Ishikawa (cell line): ENCODE results near the gene ELAVL1.

Experiments used
- CEBPB ChIP-seq: IDR thresholded peaks from 2 replicates; pipeline ENCODE4 v1.6.1; 2012
- CREB1 ChIP-seq: IDR thresholded peaks from 2 replicates; pipeline ENCODE4 v1.6.1; 2012; ENCODE audit warnings: low read depth
- EGR1 ChIP-seq: IDR thresholded peaks from 2 replicates; pipeline ENCODE4 v1.6.1; 2012
- EP300 ChIP-seq: IDR thresholded peaks from 2 replicates; pipeline ENCODE4 v1.6.1; 2012; ENCODE audit warnings: borderline replicate concordance
- FOXM1 ChIP-seq: IDR thresholded peaks from 2 replicates; pipeline ENCODE4 v1.6.1; 2012; ENCODE audit warnings: low read depth, borderline replicate concordance
- NFIC ChIP-seq: IDR thresholded peaks from 2 replicates; pipeline ENCODE4 v1.6.1; 2012
- RAD21 ChIP-seq: IDR thresholded peaks from 2 replicates; pipeline ENCODE4 v1.6.1; 2012; ENCODE audit warnings: low read depth
- TAF1 ChIP-seq: IDR thresholded peaks from 2 replicates; pipeline ENCODE4 v1.6.1; 2012; ENCODE audit warnings: low read depth, mild to moderate bottlenecking
- TCF12 ChIP-seq: IDR thresholded peaks from 2 replicates; pipeline ENCODE4 v1.6.1; 2012; ENCODE audit warnings: low read depth
- TEAD4 ChIP-seq: IDR thresholded peaks from 2 replicates; pipeline ENCODE4 v1.6.1; 2012
- YY1 ChIP-seq: IDR thresholded peaks from 2 replicates; pipeline ENCODE4 v1.6.1; 2012; ENCODE audit warnings: low read depth
- ZBTB7A ChIP-seq: IDR thresholded peaks from 2 replicates; pipeline ENCODE4 v1.6.1; 2012; ENCODE audit warnings: low read depth
- TF ChIP-seq, protein P1 (sequence below): IDR thresholded peaks from 2 replicates; pipeline ENCODE4 v1.6.1; 2012
- TF ChIP-seq, protein P2 (sequence below): IDR thresholded peaks from 2 replicates; pipeline ENCODE4 v1.6.1; 2012
- TF ChIP-seq, protein P3 (sequence below): IDR thresholded peaks from 2 replicates; pipeline ENCODE4 v1.6.1; 2012; ENCODE audit warnings: low read depth, mild to moderate bottlenecking

The ELAVL1 gene

DNA sequence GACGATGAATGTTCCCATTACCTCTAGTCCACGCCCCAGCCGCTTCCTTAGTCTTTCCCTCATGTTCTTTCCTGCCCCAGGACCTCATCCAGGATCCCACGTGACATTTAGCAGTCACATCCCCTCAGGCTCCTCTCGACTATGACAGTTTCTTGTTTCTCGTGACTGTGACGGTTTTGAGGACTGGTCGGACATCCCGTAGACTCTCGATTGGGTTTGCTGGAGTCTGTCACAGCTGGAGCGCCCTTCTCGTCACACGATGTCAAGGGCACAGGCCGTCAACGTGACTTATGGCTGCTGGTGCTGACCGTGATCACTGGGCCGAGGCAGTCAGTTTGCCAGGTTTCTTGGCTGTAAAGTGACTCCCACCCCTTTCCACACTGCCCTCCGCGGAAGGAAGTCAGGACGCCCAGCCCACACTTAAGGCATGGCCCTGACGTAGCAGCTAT is 22.8 kb downstream of the ELAVL1 start:
- TF ChIP-seq RAD21 = no peak
- TF ChIP-seq, protein P1, sequence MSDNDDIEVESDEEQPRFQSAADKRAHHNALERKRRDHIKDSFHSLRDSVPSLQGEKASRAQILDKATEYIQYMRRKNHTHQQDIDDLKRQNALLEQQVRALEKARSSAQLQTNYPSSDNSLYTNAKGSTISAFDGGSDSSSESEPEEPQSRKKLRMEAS = no peak
- no peak for TF ChIP-seq FOXM1
- TF ChIP-seq, protein P2, sequence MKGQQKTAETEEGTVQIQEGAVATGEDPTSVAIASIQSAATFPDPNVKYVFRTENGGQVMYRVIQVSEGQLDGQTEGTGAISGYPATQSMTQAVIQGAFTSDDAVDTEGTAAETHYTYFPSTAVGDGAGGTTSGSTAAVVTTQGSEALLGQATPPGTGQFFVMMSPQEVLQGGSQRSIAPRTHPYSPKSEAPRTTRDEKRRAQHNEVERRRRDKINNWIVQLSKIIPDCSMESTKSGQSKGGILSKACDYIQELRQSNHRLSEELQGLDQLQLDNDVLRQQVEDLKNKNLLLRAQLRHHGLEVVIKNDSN = no peak
- TF ChIP-seq, protein P3, sequence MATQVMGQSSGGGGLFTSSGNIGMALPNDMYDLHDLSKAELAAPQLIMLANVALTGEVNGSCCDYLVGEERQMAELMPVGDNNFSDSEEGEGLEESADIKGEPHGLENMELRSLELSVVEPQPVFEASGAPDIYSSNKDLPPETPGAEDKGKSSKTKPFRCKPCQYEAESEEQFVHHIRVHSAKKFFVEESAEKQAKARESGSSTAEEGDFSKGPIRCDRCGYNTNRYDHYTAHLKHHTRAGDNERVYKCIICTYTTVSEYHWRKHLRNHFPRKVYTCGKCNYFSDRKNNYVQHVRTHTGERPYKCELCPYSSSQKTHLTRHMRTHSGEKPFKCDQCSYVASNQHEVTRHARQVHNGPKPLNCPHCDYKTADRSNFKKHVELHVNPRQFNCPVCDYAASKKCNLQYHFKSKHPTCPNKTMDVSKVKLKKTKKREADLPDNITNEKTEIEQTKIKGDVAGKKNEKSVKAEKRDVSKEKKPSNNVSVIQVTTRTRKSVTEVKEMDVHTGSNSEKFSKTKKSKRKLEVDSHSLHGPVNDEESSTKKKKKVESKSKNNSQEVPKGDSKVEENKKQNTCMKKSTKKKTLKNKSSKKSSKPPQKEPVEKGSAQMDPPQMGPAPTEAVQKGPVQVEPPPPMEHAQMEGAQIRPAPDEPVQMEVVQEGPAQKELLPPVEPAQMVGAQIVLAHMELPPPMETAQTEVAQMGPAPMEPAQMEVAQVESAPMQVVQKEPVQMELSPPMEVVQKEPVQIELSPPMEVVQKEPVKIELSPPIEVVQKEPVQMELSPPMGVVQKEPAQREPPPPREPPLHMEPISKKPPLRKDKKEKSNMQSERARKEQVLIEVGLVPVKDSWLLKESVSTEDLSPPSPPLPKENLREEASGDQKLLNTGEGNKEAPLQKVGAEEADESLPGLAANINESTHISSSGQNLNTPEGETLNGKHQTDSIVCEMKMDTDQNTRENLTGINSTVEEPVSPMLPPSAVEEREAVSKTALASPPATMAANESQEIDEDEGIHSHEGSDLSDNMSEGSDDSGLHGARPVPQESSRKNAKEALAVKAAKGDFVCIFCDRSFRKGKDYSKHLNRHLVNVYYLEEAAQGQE = no peak
- TF ChIP-seq CREB1 = no peak
- no peak for TF ChIP-seq TAF1
- TF ChIP-seq TCF12 = no peak
- no peak for TF ChIP-seq ZBTB7A
- no peak for TF ChIP-seq EGR1

DNA sequence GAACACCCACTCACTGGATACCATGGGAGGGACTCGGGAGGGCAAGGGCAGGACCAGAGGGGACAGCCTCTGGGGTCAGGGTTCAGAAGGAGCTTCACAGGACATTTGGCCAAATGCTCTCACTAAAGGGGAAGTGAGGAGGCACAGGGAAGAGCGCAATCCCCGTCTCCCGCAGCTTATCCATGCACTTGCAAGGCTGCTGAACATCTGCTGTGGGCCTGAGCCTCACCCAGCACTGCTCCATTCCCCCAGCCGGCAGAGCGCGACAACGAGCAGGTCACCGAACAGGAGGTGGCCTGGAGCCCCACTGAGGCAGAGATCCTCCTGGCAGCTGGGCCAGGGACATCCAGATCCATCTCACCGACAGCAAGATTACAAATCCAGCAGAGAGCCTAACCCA is 23.3 kb downstream of the ELAVL1 start:
- TF ChIP-seq ZBTB7A (no peak), TCF12 (no peak), FOXM1 (no peak), RAD21 (no peak), YY1 (no peak), NFIC (no peak), CREB1 (no peak), EGR1 (no peak), TAF1 (no peak), EP300 (no peak), CEBPB (no peak), TEAD4 (no peak)
- TF ChIP-seq, protein P2 = no peak
- TF ChIP-seq, protein P1 = no peak
- TF ChIP-seq, protein P3 = no peak

DNA sequence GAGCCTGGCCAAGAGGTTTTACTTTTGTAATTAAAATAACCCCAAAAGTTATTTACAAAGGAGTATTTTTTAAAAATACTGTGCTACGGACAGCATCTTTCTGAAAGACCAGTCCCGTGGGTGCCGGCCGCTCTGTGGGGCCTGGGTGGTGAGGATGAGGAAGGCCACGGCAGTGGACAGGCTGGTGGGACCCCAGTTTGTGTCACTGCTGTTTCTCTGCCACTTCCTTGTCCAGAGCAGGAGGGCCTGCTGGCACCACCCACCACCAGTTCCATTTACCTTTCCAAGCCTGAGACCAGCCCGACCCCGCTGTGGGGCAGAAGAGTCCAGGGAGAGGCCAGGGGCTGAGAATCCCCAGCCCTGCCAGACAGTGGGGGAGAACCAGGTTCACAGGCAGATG is 23.8 kb downstream of the ELAVL1 start:
- TF ChIP-seq RAD21 (no peak), CREB1 (no peak), ZBTB7A (no peak), TAF1 (no peak), CEBPB (no peak), NFIC (no peak), TCF12 (no peak), FOXM1 (no peak), EGR1 (no peak)
- TF ChIP-seq, protein P1 = no peak
- TF ChIP-seq, protein P3 = no peak

DNA sequence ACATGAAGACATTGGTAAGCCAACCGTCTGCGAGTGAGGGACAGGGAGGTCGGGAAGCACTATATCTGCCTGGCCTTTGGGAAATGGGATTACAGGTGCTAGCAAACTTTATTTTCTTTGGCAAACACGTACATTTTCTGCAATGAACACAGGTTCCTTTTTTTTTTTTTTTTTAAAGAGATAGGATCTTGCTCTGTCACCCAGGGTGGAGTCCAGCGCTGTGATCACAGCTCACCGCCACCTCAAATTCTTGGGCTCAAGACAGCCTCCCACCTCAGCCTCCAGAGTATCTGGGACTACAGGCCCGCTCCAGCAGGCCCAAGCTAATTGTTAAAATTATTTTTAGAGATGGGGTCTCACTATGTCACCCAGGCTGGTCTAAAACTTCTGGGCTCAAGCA is 24.2 kb downstream of the ELAVL1 start:
- TF ChIP-seq FOXM1 = no peak
- no peak for TF ChIP-seq TCF12
- TF ChIP-seq, protein P2 = no peak
- TF ChIP-seq, protein P3 = no peak
- TF ChIP-seq CEBPB = no peak
- TF ChIP-seq TEAD4 = no peak
- no peak for TF ChIP-seq EGR1
- TF ChIP-seq EP300 = no peak
- no peak for TF ChIP-seq ZBTB7A
- no peak for TF ChIP-seq NFIC
- no peak for TF ChIP-seq RAD21
- TF ChIP-seq TAF1 = no peak
- no peak for TF ChIP-seq CREB1
- no peak for TF ChIP-seq YY1
- TF ChIP-seq, protein P1 = no peak
